ENCODE results near the gene LY6G6D.

Gene LY6G6D

GRCh38 chr6:31737315-31737990 lies 22.3 kb downstream of the LY6G6D start:
- no peak for DNase-seq (ENCODE audit: low read depth)
- TF ChIP-seq CTCF (conservative IDR thresholded peaks at IDR 0.05; ENCODE audit: low read depth, low read length) = no peak
- H3K4me3 ChIP-seq (ENCODE audit: low read length) = peak overlapping the region; percentile 1

GRCh38 chr6:31737991-31738979 lies 23.1 kb downstream of the LY6G6D start:
- H3K4me3 ChIP-seq (ENCODE audit: low read length) = no peak overlapping the region
- no peak for DNase-seq (ENCODE audit: low read depth)
- peak; percentile 41 for TF ChIP-seq CTCF (conservative IDR thresholded peaks at IDR 0.05; ENCODE audit: low read depth, low read length)

- no peak for TF ChIP-seq CTCF (conservative IDR thresholded peaks at IDR 0.05; ENCODE audit: low read depth, low read length)
- peak; percentile 96 for DNase-seq (ENCODE audit: low read depth)
- peak within 1 kb of the TSS; percentile 87 for H3K4me3 ChIP-seq (ENCODE audit: low read length)
These were observed 24.7 kb downstream of the LY6G6D start, which contains the start of gene MSH5 for GRCh38 chr6:31739639-31740396. Gene MSH5, plus strand, starts transcription at chr6:31740005. Its CDS starts 462 bp downstream, at chr6:31740467.

- DNase-seq (ENCODE audit: low read depth) = no peak
- H3K4me3 ChIP-seq (ENCODE audit: low read length) = peak overlapping the region; percentile 87
- no peak for TF ChIP-seq CTCF (conservative IDR thresholded peaks at IDR 0.05; ENCODE audit: low read depth, low read length)
These were observed 25.5 kb downstream of the LY6G6D start for GRCh38 chr6:31740397-31741223.

- no peak for DNase-seq (ENCODE audit: low read depth)
- no peak for TF ChIP-seq CTCF (conservative IDR thresholded peaks at IDR 0.05; ENCODE audit: low read depth, low read length)
- no peak overlapping the region for H3K4me3 ChIP-seq (ENCODE audit: low read length)
These were observed 26.7 kb downstream of the LY6G6D start for GRCh38 chr6:31741815-31742214.

- no peak overlapping the region for H3K4me3 ChIP-seq (ENCODE audit: low read length)
- no peak for TF ChIP-seq CTCF (conservative IDR thresholded peaks at IDR 0.05; ENCODE audit: low read depth, low read length)
- DNase-seq (ENCODE audit: low read depth) = no peak
These were observed 27.7 kb downstream of the LY6G6D start for GRCh38 chr6:31742894-31743293.
